Measurements from ENCODE around the gene UNC50.

Gene UNC50

GRCh38 chr2:98583816-98584618 lies 24.4 kb upstream of the UNC50 start:
- no peak for TF ChIP-seq GATA3 (IDR thresholded peaks at IDR 0.05; ENCODE audit: low read depth, low read length)
- TF ChIP-seq GATA2 (IDR thresholded peaks at IDR 0.05; ENCODE audit: low read depth, low read length) = no peak

DNA sequence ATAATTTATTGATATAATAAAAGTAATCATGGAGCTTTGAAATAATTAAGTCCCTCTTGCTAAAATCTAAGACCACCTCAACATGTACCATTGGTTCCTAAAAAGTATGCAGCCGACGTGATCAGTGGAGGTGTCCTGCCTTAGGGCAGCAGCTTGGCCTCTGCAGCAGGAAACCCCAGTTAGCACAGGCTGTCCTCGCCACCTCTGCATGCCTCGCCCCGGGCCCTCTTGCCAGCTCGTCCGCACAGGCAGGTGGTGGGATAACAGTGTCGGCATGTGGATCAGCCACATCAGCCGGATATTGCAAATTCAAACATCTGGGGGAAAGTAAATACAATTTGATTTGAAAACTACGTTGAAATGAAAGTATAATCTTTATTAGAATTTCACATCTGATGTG lies 23.0 kb upstream of the UNC50 start:
- TF ChIP-seq GATA2 (IDR thresholded peaks at IDR 0.05; ENCODE audit: low read depth, low read length) (no peak), GATA3 (IDR thresholded peaks at IDR 0.05; ENCODE audit: low read depth, low read length) (no peak)

DNA sequence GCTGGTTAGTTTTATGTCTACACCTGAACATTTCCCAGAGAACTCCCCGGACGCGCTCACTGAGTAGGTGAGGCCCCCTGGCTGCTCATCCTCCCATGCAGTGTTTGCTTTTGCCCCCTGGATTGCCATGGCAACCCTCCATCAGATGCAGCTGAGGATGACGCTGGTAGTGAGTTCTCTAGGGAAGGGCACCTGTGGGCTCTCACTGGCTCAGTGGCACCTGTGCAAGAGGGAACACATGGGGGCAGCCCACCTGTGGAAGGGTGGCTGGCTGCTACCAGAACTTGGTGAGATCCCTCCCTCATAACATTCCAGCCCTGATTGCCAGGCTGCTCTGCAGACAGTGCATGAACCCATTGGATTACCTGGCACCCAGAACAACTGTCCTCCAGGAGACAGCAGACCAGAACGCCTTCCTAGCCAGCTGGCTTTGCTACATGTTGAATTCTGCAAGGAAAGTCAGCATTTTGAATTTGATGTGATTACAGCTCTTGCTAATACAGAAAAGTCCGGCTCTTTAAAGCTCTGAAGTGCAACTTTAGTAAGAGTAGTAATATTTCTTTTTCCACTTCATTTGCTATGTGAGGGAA lies 21.7 kb upstream of the UNC50 start:
- TF ChIP-seq GATA3 (IDR thresholded peaks at IDR 0.05; ENCODE audit: low read depth, low read length) = no peak
- TF ChIP-seq GATA2 (IDR thresholded peaks at IDR 0.05; ENCODE audit: low read depth, low read length) = no peak

DNA sequence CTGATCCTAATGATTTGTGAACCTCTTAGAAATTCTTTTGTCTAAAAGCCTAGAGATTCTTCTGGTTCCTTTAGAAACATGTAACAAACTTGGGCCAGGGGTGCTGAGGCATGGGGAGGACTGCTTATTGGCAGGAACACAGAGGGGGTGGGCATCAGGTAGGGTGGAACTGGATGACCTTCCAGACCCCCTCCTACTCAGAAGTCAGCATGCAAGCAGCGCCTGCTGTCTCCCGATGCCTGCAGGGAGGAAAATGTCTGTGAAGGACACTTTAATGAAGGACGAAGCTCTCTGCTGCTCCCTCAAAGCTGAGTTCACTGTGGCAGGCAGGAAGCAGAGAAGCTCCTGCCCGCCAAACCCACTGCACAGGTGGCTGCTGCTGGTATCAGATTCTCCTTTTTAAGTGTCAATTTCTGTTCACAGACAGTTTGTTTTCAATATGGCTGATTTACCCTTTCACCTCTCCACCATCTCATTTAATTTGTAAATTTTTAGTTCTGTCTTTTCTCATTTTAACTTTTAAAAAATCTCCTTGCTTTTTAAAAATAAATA lies 19.4 kb upstream of the UNC50 start:
- TF ChIP-seq GATA2 (IDR thresholded peaks at IDR 0.05; ENCODE audit: low read depth, low read length) = no peak
- no peak for TF ChIP-seq GATA3 (IDR thresholded peaks at IDR 0.05; ENCODE audit: low read depth, low read length)

DNA sequence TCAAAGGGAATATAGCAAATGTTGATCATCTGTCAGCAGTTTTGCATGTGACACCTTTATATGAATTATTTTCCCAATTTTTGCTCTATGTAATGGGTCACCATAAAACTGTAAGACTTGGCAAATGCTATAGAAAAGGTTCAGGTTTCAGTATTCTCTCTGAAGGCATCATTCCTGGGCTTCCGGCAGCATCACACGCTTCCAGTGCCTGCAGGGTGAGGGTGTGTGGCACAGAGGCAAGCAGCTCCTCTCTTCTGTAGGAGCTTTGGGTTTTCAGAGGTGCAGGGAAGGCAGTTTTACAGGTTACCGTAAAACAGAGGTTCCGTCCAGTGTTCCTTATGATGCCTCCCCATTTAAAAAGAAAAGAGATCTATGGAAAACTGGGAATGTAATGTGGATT lies 18.9 kb upstream of the UNC50 start:
- TF ChIP-seq GATA3 (IDR thresholded peaks at IDR 0.05; ENCODE audit: low read depth, low read length) = no peak

- TF ChIP-seq GATA3 (IDR thresholded peaks at IDR 0.05; ENCODE audit: low read depth, low read length) (no peak), GATA2 (IDR thresholded peaks at IDR 0.05; ENCODE audit: low read depth, low read length) (no peak)
Observed at GRCh38 chr2:98592565-98592964, 15.8 kb upstream of the UNC50 start.

GRCh38 chr2:98598781-98599428 lies 9.5 kb upstream of the UNC50 start:
- TF ChIP-seq GATA2 (IDR thresholded peaks at IDR 0.05; ENCODE audit: low read depth, low read length) (no peak), GATA3 (IDR thresholded peaks at IDR 0.05; ENCODE audit: low read depth, low read length) (no peak)

DNA sequence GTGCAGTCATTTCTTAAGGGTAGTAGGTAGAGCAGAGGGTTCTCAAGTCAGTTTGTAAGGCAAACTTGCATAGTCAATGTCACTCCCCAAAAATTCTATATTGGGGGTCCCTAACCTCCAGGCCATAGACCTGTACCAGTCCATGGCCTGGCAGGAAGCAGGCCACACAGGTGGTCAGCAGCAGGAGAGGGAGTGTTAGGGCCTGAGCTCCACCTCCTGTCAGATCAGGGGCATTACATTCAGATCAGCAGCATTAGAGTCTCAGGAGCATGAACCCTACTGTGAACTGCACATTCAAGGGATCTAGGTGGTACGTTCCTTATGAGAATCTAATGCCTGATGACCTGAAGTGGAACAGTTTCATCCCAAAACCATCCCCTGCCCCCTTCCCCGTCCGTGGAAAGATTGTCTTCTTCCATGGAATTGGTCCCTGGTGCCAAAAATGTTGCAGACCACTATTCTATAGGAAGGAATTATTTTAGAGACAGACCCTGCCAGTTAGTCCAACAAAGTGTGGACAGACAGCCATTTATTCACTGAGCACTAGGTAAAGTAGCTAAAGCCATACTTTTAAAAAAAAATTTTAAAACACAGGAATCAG lies 6.8 kb upstream of the UNC50 start:
- TF ChIP-seq GATA2 (IDR thresholded peaks at IDR 0.05; ENCODE audit: low read depth, low read length) (no peak), GATA3 (IDR thresholded peaks at IDR 0.05; ENCODE audit: low read depth, low read length) (no peak)

DNA sequence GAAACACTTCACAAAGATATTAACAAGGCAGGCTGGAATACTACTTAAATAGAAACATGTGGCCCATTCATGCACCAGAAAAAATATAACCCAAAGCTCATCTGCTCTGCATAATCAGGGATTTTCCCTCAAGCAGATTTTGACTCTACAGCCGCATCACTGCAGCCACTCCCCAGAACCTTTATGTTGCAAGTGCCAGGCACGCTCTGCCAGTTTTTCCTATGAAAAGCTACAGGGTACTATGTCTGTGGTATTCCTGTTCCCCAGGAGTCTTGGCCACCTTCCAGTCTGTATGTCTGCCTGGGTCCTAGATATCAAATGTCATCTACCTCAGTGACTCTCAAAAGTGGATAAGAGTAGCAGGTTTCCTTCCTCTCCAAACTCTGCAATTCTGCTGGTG lies 3.8 kb upstream of the UNC50 start:
- TF ChIP-seq GATA2 (IDR thresholded peaks at IDR 0.05; ENCODE audit: low read depth, low read length) (no peak), GATA3 (IDR thresholded peaks at IDR 0.05; ENCODE audit: low read depth, low read length) (no peak)

DNA sequence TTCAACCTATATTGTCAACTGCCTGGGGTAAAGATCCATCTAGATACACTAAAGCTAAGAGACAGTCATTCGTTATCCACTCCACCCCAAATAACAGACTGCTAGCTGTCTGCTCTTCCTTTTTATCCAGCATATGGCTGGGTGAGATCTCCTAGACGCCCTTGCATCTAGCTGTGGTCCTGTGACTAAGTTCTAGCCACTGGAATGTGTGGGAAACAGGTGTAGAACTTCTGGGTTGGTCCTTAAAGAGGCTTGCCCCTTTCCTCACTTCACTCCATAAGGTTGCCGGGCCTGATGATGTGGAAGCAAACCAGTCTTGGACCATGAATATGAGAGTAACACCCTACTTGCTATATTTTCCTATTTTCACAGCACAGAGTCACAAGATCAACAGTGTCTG lies 3.3 kb upstream of the UNC50 start:
- TF ChIP-seq GATA3 (IDR thresholded peaks at IDR 0.05; ENCODE audit: low read depth, low read length) = no peak
- no peak for TF ChIP-seq GATA2 (IDR thresholded peaks at IDR 0.05; ENCODE audit: low read depth, low read length)

GRCh38 chr2:98606431-98606830 lies 2.0 kb upstream of the UNC50 start:
- TF ChIP-seq GATA2 (IDR thresholded peaks at IDR 0.05; ENCODE audit: low read depth, low read length) (no peak), GATA3 (IDR thresholded peaks at IDR 0.05; ENCODE audit: low read depth, low read length) (no peak)

- TF ChIP-seq GATA3 (IDR thresholded peaks at IDR 0.05; ENCODE audit: low read depth, low read length) (no peak), GATA2 (IDR thresholded peaks at IDR 0.05; ENCODE audit: low read depth, low read length) (no peak)
Observed at GRCh38 chr2:98607104-98607503, 1.3 kb upstream of the UNC50 start.

- TF ChIP-seq GATA3 (IDR thresholded peaks at IDR 0.05; ENCODE audit: low read depth, low read length) = no peak
- TF ChIP-seq GATA2 (IDR thresholded peaks at IDR 0.05; ENCODE audit: low read depth, low read length) = no peak
Observed at GRCh38 chr2:98607741-98608115, 661 bp upstream of the UNC50 start.

GRCh38 chr2:98608962-98609604 lies 694 bp downstream of the UNC50 start:
- TF ChIP-seq GATA2 (IDR thresholded peaks at IDR 0.05; ENCODE audit: low read depth, low read length) = no peak
- TF ChIP-seq GATA3 (IDR thresholded peaks at IDR 0.05; ENCODE audit: low read depth, low read length) = no peak

All from SH-SY5Y (cell line).